ENCODE data around the gene DLG1.

DNA sequence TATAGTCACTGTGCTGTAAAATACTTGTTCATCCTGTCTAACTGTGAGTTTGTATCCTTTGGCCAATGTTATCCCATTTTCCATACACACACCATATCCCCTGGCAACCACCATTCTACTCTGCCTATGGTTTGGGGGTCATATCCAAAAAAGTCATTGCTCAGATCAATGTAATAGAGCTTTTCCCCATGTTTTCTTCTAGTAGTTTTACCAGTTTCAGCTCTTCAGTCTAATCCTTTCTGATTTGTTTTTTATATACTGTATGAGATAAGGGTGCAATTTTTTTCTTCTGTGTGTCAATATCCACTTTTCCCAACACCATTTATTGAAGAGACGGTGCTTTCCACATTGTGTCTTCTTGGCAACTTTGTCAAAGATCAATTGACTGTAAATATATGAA, 14.0 kb upstream of the DLG1 start:
- no peak for TF ChIP-seq EZH2 (IDR thresholded peaks at IDR 0.05; ENCODE audit: borderline replicate concordance, insufficient read depth, low read length, poor library complexity, severe bottlenecking)
- TF ChIP-seq, protein P1, sequence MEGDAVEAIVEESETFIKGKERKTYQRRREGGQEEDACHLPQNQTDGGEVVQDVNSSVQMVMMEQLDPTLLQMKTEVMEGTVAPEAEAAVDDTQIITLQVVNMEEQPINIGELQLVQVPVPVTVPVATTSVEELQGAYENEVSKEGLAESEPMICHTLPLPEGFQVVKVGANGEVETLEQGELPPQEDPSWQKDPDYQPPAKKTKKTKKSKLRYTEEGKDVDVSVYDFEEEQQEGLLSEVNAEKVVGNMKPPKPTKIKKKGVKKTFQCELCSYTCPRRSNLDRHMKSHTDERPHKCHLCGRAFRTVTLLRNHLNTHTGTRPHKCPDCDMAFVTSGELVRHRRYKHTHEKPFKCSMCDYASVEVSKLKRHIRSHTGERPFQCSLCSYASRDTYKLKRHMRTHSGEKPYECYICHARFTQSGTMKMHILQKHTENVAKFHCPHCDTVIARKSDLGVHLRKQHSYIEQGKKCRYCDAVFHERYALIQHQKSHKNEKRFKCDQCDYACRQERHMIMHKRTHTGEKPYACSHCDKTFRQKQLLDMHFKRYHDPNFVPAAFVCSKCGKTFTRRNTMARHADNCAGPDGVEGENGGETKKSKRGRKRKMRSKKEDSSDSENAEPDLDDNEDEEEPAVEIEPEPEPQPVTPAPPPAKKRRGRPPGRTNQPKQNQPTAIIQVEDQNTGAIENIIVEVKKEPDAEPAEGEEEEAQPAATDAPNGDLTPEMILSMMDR (IDR thresholded peaks at IDR 0.05; ENCODE audit: poor library complexity, severe bottlenecking): no peak
- TF ChIP-seq RAD21 (conservative IDR thresholded peaks at IDR 0.05): no peak
- no peak for TF ChIP-seq REST (IDR thresholded peaks at IDR 0.05; ENCODE audit: borderline replicate concordance)
- no peak for TF ChIP-seq POLR2AphosphoS5 (IDR thresholded peaks at IDR 0.05)
- TF ChIP-seq EP300 (conservative IDR thresholded peaks at IDR 0.05; ENCODE audit: poor library complexity, severe bottlenecking): no peak
- TF ChIP-seq TAF1 (IDR thresholded peaks at IDR 0.05; ENCODE audit: low read depth): no peak
- TF ChIP-seq SMC3 (conservative IDR thresholded peaks at IDR 0.05; ENCODE audit: poor library complexity): no peak
- TF ChIP-seq MXI1 (conservative IDR thresholded peaks at IDR 0.05; ENCODE audit: poor library complexity, severe bottlenecking): no peak

Measured in neural cell (in vitro differentiated cells).